Mucosa of stomach (tissue), 1 donor: ENCODE results near the gene DDX27.

Experiments used
- H3K27me3 ChIP-seq: one replicate; pipeline ENCODE4 v1.7.0; 2013; ENCODE audit warnings: mild to moderate bottlenecking, low read length; ENCODE audit not compliant: control insufficient read depth, insufficient read depth
- H3K36me3 ChIP-seq: one replicate; pipeline ENCODE4 v1.7.0; 2013; ENCODE audit warnings: low read length; ENCODE audit not compliant: control insufficient read depth, insufficient read depth
- H3K4me1 ChIP-seq: one replicate; pipeline ENCODE4 v1.7.0; 2013; ENCODE audit warnings: mild to moderate bottlenecking, low read length; ENCODE audit not compliant: control insufficient read depth, insufficient read depth
- H3K4me3 ChIP-seq: one replicate; pipeline ENCODE4 v1.7.0; 2013; ENCODE audit warnings: low read length
- H3K9ac ChIP-seq: one replicate; pipeline ENCODE4 v1.7.0; 2013; ENCODE audit warnings: mild to moderate bottlenecking, low read length, moderate library complexity
- H3K9me3 ChIP-seq: one replicate; pipeline ENCODE4 v1.7.0; 2013; ENCODE audit warnings: mild to moderate bottlenecking, low read length, moderate library complexity; ENCODE audit not compliant: control insufficient read depth
- donor health status: Pancreatic carcinoma.

DDX27 gene

GRCh38 chr20:49276161-49276960, 57.1 kb downstream of the DDX27 start:
- Histone ChIP-seq H3K9ac (peak overlapping the region; percentile 96), H3K4me3 (no peak overlapping the region), H3K27me3 (no peaks in the 10 kb centered on the region), H3K9me3 (peaks cover 16% of the 10 kb centered on the region), H3K36me3 (peaks cover 23% of the 10 kb centered on the region), H3K4me1 (peaks cover 22% of the 10 kb centered on the region)

GRCh38 chr20:49276961-49277785, 58.0 kb downstream of the DDX27 start:
- Histone ChIP-seq H3K36me3 (peaks cover 27% of the 10 kb centered on the region), H3K9ac (peak overlapping the region; percentile 96), H3K4me3 (peak overlapping the region; percentile 75), H3K4me1 (peaks cover 19% of the 10 kb centered on the region), H3K9me3 (peaks cover 23% of the 10 kb centered on the region), H3K27me3 (no peaks in the 10 kb centered on the region)

- Histone ChIP-seq H3K27me3 (no peaks in the 10 kb centered on the region), H3K9ac (peak overlapping the region; percentile 96), H3K36me3 (peaks cover 32% of the 10 kb centered on the region), H3K4me3 (peak overlapping the region; percentile 75), H3K9me3 (peaks cover 28% of the 10 kb centered on the region), H3K4me1 (peaks cover 19% of the 10 kb centered on the region)
These were observed 58.5 kb downstream of the DDX27 start for GRCh38 chr20:49277786-49278035.

GRCh38 chr20:49278036-49278817, 59.0 kb downstream of the DDX27 start, which contains the start of gene ZNFX1:
Gene ZNFX1, minus strand, starts transcription at chr20:49278057. Its CDS starts 2,218 bp downstream, at chr20:49275839.
- Histone ChIP-seq H3K36me3 (peaks cover 37% of the 10 kb centered on the region), H3K9ac (peak within 1 kb of the TSS; percentile 96), H3K4me3 (peak within 1 kb of the TSS; percentile 97), H3K4me1 (peaks cover 19% of the 10 kb centered on the region), H3K9me3 (peaks cover 33% of the 10 kb centered on the region), H3K27me3 (no peaks in the 10 kb centered on the region)

GRCh38 chr20:49278818-49279676, 59.8 kb downstream of the DDX27 start:
- Histone ChIP-seq H3K4me1 (peaks cover 19% of the 10 kb centered on the region), H3K27me3 (no peaks in the 10 kb centered on the region), H3K9ac (peak overlapping the region; percentile 96), H3K4me3 (peak overlapping the region; percentile 97), H3K36me3 (peaks cover 41% of the 10 kb centered on the region), H3K9me3 (peaks cover 33% of the 10 kb centered on the region)

- Histone ChIP-seq H3K9me3 (peaks cover 38% of the 10 kb centered on the region), H3K4me3 (peak overlapping the region; percentile 97), H3K4me1 (peaks cover 19% of the 10 kb centered on the region), H3K36me3 (peaks cover 41% of the 10 kb centered on the region), H3K9ac (peak overlapping the region; percentile 96), H3K27me3 (no peaks in the 10 kb centered on the region)
These were observed 60.7 kb downstream of the DDX27 start for GRCh38 chr20:49279677-49280462.

GRCh38 chr20:49280463-49281058, 61.3 kb downstream of the DDX27 start:
- Histone ChIP-seq H3K4me1 (peaks cover 14% of the 10 kb centered on the region), H3K36me3 (peaks cover 41% of the 10 kb centered on the region), H3K4me3 (peak overlapping the region; percentile 3)

GRCh38 chr20:49281059-49281912, 62.1 kb downstream of the DDX27 start:
- H3K27me3 ChIP-seq = no peaks in the 10 kb centered on the region
- H3K9me3 ChIP-seq = peaks cover 51% of the 10 kb centered on the region
- H3K4me3 ChIP-seq = peak overlapping the region; percentile 3
- no peak overlapping the region for H3K9ac ChIP-seq
- peaks cover 11% of the 10 kb centered on the region for H3K4me1 ChIP-seq
- H3K36me3 ChIP-seq = peaks cover 45% of the 10 kb centered on the region

More at GRCh38 chr20:49280463-49281058, 61.3 kb downstream of the DDX27 start:
- Histone ChIP-seq H3K27me3 (no peaks in the 10 kb centered on the region), H3K9ac (no peak overlapping the region), H3K9me3 (peaks cover 44% of the 10 kb centered on the region)

GRCh38 chr20:49281913-49282467, 62.8 kb downstream of the DDX27 start:
- peaks cover 58% of the 10 kb centered on the region for H3K9me3 ChIP-seq
- H3K27me3 ChIP-seq = no peaks in the 10 kb centered on the region
- peaks cover 11% of the 10 kb centered on the region for H3K4me1 ChIP-seq
- no peak overlapping the region for H3K4me3 ChIP-seq
- no peak overlapping the region for H3K9ac ChIP-seq
- H3K36me3 ChIP-seq = peaks cover 52% of the 10 kb centered on the region
